ENCODE measurements around the gene TELO2.

Gene TELO2

GRCh38 chr16:1489077-1489476 is 4.1 kb upstream of the TELO2 start:
- Histone ChIP-seq H3K27ac (replicated peaks; ENCODE audit: low read length) (no peak overlapping the region), H2BK5ac (ENCODE audit: low read length) (no peak overlapping the region), H3K79me1 (ENCODE audit: low read depth, low read length) (peaks cover 11% of the 10 kb centered on the region), H3K27me3 (ENCODE audit: control insufficient read depth in 3 of 3, insufficient read depth in 3 of 3, low read depth in 1 of 3, low read length in 3 of 3) (no peaks in the 10 kb centered on the region), H4K91ac (ENCODE audit: low read depth, low read length, poor library complexity) (no peak overlapping the region), H2BK15ac (ENCODE audit: low read length) (no peak overlapping the region), H3K4me2 (ENCODE audit: insufficient read depth, low read length, poor library complexity, severe bottlenecking) (no peak overlapping the region), H2BK12ac (ENCODE audit: low read length) (no peak overlapping the region), H3K4ac (ENCODE audit: low read length) (no peak overlapping the region), H2AFZ (ENCODE audit: low read length) (peak overlapping the region; percentile 16), H3K4me3 (ENCODE audit: low read length in 2 of 2) (no peak overlapping the region), H4K8ac (ENCODE audit: low read depth, low read length) (no peak overlapping the region), H3K4me1 (ENCODE audit: control insufficient read depth in 2 of 2, insufficient read depth in 1 of 2, low read depth in 1 of 2, low read length in 2 of 2) (peaks cover 6% of the 10 kb centered on the region in 2 donors), H3K36me3 (replicated peaks in 1 of 2; ENCODE audit: control insufficient read depth in 2 of 2, insufficient read depth in 2 of 2, low read length in 2 of 2) (peaks cover 0 to 1% of the 10 kb centered on the region in 2 donors), H3K23ac (ENCODE audit: low read depth, low read length, poor library complexity) (no peak overlapping the region), H2AK5ac (ENCODE audit: low read depth, low read length) (peak overlapping the region; percentile 43), H3K14ac (ENCODE audit: low read length) (no peak overlapping the region), H3K9me3 (replicated peaks in 1 of 2; ENCODE audit: control insufficient read depth in 2 of 2, insufficient read depth in 1 of 2, low read depth in 1 of 2, low read length in 2 of 2) (no peaks in the 10 kb centered on the region), H3K9ac (ENCODE audit: low read depth, low read length, poor library complexity) (peak overlapping the region; percentile 63), H3K18ac (ENCODE audit: low read length) (no peak overlapping the region), H2BK120ac (ENCODE audit: low read depth, low read length) (no peak overlapping the region)
- no CpG with 5 or more reads among the region's 12 CpGs for WGBS, 2 donors (ENCODE audit: extremely low coverage in 2 of 2, insufficient read length in 2 of 2, insufficient replicate concordance in 1 of 2)
- no peak for DNase-seq (ENCODE audit: low spot score)

GRCh38 chr16:1491327-1491726 is 1.8 kb upstream of the TELO2 start:
- DNase-seq (ENCODE audit: low spot score): no peak
- no peak overlapping the region for H3K23ac ChIP-seq (ENCODE audit: low read depth, low read length, poor library complexity)
- H4K8ac ChIP-seq (ENCODE audit: low read depth, low read length): no peak overlapping the region
- no peak overlapping the region for H2AK5ac ChIP-seq (ENCODE audit: low read depth, low read length)
- no peak overlapping the region for H3K4ac ChIP-seq (ENCODE audit: low read length)
- H2BK120ac ChIP-seq (ENCODE audit: low read depth, low read length): no peak overlapping the region
- peaks cover 15 to 24% of the 10 kb centered on the region in 2 donors for H3K36me3 ChIP-seq (replicated peaks in 1 of 2; ENCODE audit: control insufficient read depth in 2 of 2, insufficient read depth in 2 of 2, low read length in 2 of 2)
- H3K79me1 ChIP-seq (ENCODE audit: low read depth, low read length): peaks cover 19% of the 10 kb centered on the region
- H3K4me3 ChIP-seq (ENCODE audit: low read length in 2 of 2): no peak overlapping the region
- no peak overlapping the region for H2BK5ac ChIP-seq (ENCODE audit: low read length)
- H3K18ac ChIP-seq (ENCODE audit: low read length): no peak overlapping the region
- H2AFZ ChIP-seq (ENCODE audit: low read length): peak overlapping the region; percentile 65
- H3K4me2 ChIP-seq (ENCODE audit: insufficient read depth, low read length, poor library complexity, severe bottlenecking): no peak overlapping the region
- no peaks in the 10 kb centered on the region for H3K27me3 ChIP-seq (ENCODE audit: control insufficient read depth in 3 of 3, insufficient read depth in 3 of 3, low read depth in 1 of 3, low read length in 3 of 3)
- H2BK12ac ChIP-seq (ENCODE audit: low read length): peak overlapping the region; percentile 0
- H3K9me3 ChIP-seq (replicated peaks in 1 of 2; ENCODE audit: control insufficient read depth in 2 of 2, insufficient read depth in 1 of 2, low read depth in 1 of 2, low read length in 2 of 2): no peaks in the 10 kb centered on the region
- H2BK15ac ChIP-seq (ENCODE audit: low read length): peak overlapping the region; percentile 2
- no peak overlapping the region for H3K9ac ChIP-seq (ENCODE audit: low read depth, low read length, poor library complexity)
- H3K14ac ChIP-seq (ENCODE audit: low read length): no peak overlapping the region
- peaks cover 10 to 11% of the 10 kb centered on the region in 2 donors for H3K4me1 ChIP-seq (ENCODE audit: control insufficient read depth in 2 of 2, insufficient read depth in 1 of 2, low read depth in 1 of 2, low read length in 2 of 2)
- no peak overlapping the region for H4K91ac ChIP-seq (ENCODE audit: low read depth, low read length, poor library complexity)
- no CpG with 5 or more reads among the region's 12 CpGs for WGBS, 2 donors (ENCODE audit: extremely low coverage in 2 of 2, insufficient read length in 2 of 2, insufficient replicate concordance in 1 of 2)
- H3K27ac ChIP-seq (replicated peaks; ENCODE audit: low read length): no peak overlapping the region

- Histone ChIP-seq H3K4me3 (ENCODE audit: low read length in 2 of 2) (peak overlapping the region in 1 of 2 donors; percentile 86), H3K27me3 (ENCODE audit: control insufficient read depth in 3 of 3, insufficient read depth in 3 of 3, low read depth in 1 of 3, low read length in 3 of 3) (no peaks in the 10 kb centered on the region), H2BK120ac (ENCODE audit: low read depth, low read length) (no peak overlapping the region), H2BK15ac (ENCODE audit: low read length) (no peak overlapping the region), H2AK5ac (ENCODE audit: low read depth, low read length) (peak overlapping the region; percentile 9), H4K8ac (ENCODE audit: low read depth, low read length) (no peak overlapping the region), H2AFZ (ENCODE audit: low read length) (peak overlapping the region; percentile 99), H4K91ac (ENCODE audit: low read depth, low read length, poor library complexity) (no peak overlapping the region), H3K36me3 (replicated peaks in 1 of 2; ENCODE audit: control insufficient read depth in 2 of 2, insufficient read depth in 2 of 2, low read length in 2 of 2) (peaks cover 22 to 34% of the 10 kb centered on the region in 2 donors), H3K23ac (ENCODE audit: low read depth, low read length, poor library complexity) (no peak overlapping the region), H3K4ac (ENCODE audit: low read length) (no peak overlapping the region), H3K4me2 (ENCODE audit: insufficient read depth, low read length, poor library complexity, severe bottlenecking) (peak overlapping the region; percentile 78), H3K27ac (replicated peaks; ENCODE audit: low read length) (no peak overlapping the region), H3K9me3 (replicated peaks in 1 of 2; ENCODE audit: control insufficient read depth in 2 of 2, insufficient read depth in 1 of 2, low read depth in 1 of 2, low read length in 2 of 2) (no peaks in the 10 kb centered on the region), H2BK5ac (ENCODE audit: low read length) (no peak overlapping the region), H3K14ac (ENCODE audit: low read length) (no peak overlapping the region), H3K18ac (ENCODE audit: low read length) (peak overlapping the region; percentile 15), H3K9ac (ENCODE audit: low read depth, low read length, poor library complexity) (no peak overlapping the region), H2BK12ac (ENCODE audit: low read length) (no peak overlapping the region), H3K4me1 (ENCODE audit: control insufficient read depth in 2 of 2, insufficient read depth in 1 of 2, low read depth in 1 of 2, low read length in 2 of 2) (peaks cover 10 to 11% of the 10 kb centered on the region in 2 donors), H3K79me1 (ENCODE audit: low read depth, low read length) (peaks cover 19% of the 10 kb centered on the region)
- no peak for DNase-seq (ENCODE audit: low spot score)
- WGBS, 2 donors (ENCODE audit: extremely low coverage in 2 of 2, insufficient read length in 2 of 2, insufficient replicate concordance in 1 of 2): no CpG with 5 or more reads among the region's 23 CpGs
Observed at GRCh38 chr16:1492082-1492922, 858 bp upstream of the TELO2 start.

- Histone ChIP-seq H3K27ac (replicated peaks; ENCODE audit: low read length) (no peak overlapping the region), H2AFZ (ENCODE audit: low read length) (peak overlapping the region; percentile 99), H3K4me1 (ENCODE audit: control insufficient read depth in 2 of 2, insufficient read depth in 1 of 2, low read depth in 1 of 2, low read length in 2 of 2) (peaks cover 10 to 11% of the 10 kb centered on the region in 2 donors), H3K18ac (ENCODE audit: low read length) (peak overlapping the region; percentile 95), H4K91ac (ENCODE audit: low read depth, low read length, poor library complexity) (no peak overlapping the region), H3K23ac (ENCODE audit: low read depth, low read length, poor library complexity) (peak overlapping the region; percentile 52), H3K4ac (ENCODE audit: low read length) (no peak overlapping the region), H3K79me1 (ENCODE audit: low read depth, low read length) (peaks cover 20% of the 10 kb centered on the region), H2AK5ac (ENCODE audit: low read depth, low read length) (peak overlapping the region; percentile 75), H3K4me3 (ENCODE audit: low read length in 2 of 2) (peak overlapping the region; percentile 86 to 94), H2BK5ac (ENCODE audit: low read length) (peak overlapping the region; percentile 59), H3K9ac (ENCODE audit: low read depth, low read length, poor library complexity) (peak overlapping the region; percentile 79), H3K27me3 (ENCODE audit: control insufficient read depth in 3 of 3, insufficient read depth in 3 of 3, low read depth in 1 of 3, low read length in 3 of 3) (no peaks in the 10 kb centered on the region), H2BK120ac (ENCODE audit: low read depth, low read length) (no peak overlapping the region), H4K8ac (ENCODE audit: low read depth, low read length) (no peak overlapping the region), H2BK12ac (ENCODE audit: low read length) (no peak overlapping the region), H2BK15ac (ENCODE audit: low read length) (no peak overlapping the region), H3K4me2 (ENCODE audit: insufficient read depth, low read length, poor library complexity, severe bottlenecking) (peak overlapping the region; percentile 79), H3K9me3 (replicated peaks in 1 of 2; ENCODE audit: control insufficient read depth in 2 of 2, insufficient read depth in 1 of 2, low read depth in 1 of 2, low read length in 2 of 2) (no peaks in the 10 kb centered on the region), H3K36me3 (replicated peaks in 1 of 2; ENCODE audit: control insufficient read depth in 2 of 2, insufficient read depth in 2 of 2, low read length in 2 of 2) (peaks cover 23 to 46% of the 10 kb centered on the region in 2 donors), H3K14ac (ENCODE audit: low read length) (peak overlapping the region; percentile 89)
- DNase-seq (ENCODE audit: low spot score): no peak
- no CpG with 5 or more reads among the region's 30 CpGs for WGBS, 2 donors (ENCODE audit: extremely low coverage in 2 of 2, insufficient read length in 2 of 2, insufficient replicate concordance in 1 of 2)
Observed at GRCh38 chr16:1493746-1494094, 560 bp downstream of the TELO2 start.
